Measurements from ENCODE around the gene RPN2. TPM values are rescaled to one million over a fixed set of nuclear protein-coding genes. Genes with fewer than 3 reads are reported as not detected.

Gene RPN2
- total and polyA plus RNA-seq, 2 of the 13 experiments (the other 11 are each of a cell fraction or from before 2014, with no cell fraction given): 587 to 1,818 TPM

- WGBS (ENCODE audit: low lambda C conversion rate): 95% methylated on average over 4 of the region's 4 CpGs
Measured at GRCh38 chr20:37288091-37288490, 109.0 kb downstream of the RPN2 start.

GRCh38 chr20:37290158-37290810 lies 111.2 kb downstream of the RPN2 start:
- in situ Hi-C loops (cut with HindIII; ENCODE audit: extremely low pct_ligation_motif_present, low pct_unique_long_range_greater_than_20kb) (no loop called here), intact Hi-C loops (cut with micrococcal nuclease; ENCODE audit: unreplicated experiment) (no loop called here)
- no peaks in the 10 kb centered on the region for H3K9me3 ChIP-seq (ENCODE audit: low read length)
- CTCF ChIA-PET (ENCODE audit: low intra/inter-chr PET ratio, low total read pairs): no interaction called here
- FAIRE-seq (no peak), ATAC-seq (peak; percentile 13), DNase-seq (ENCODE audit: low spot score) (no peak)
- 18% methylated on average over 21 of the region's 21 CpGs for WGBS (ENCODE audit: low lambda C conversion rate)
- peak overlapping the region; percentile 84 to 93 (median 86) for H3K4me3 ChIP-seq (replicated peaks in 1 of 3; ENCODE audit: insufficient read depth in 1 of 3, low read depth in 2 of 3, low read length in 3 of 3)
- H3K79me2 ChIP-seq (ENCODE audit: insufficient read depth, low read length): peaks cover 48% of the 10 kb centered on the region
- H4K20me1 ChIP-seq (ENCODE audit: insufficient read depth, low read length): no peaks in the 10 kb centered on the region
- H3K9ac ChIP-seq (ENCODE audit: insufficient read depth, low read depth, low read length): peak overlapping the region; percentile 98
- peaks cover 61% of the 10 kb centered on the region for H3K4me1 ChIP-seq (ENCODE audit: insufficient read depth, low read length)
- POLR2A ChIA-PET: interaction anchor here (1.1 to 3.8 kb wide), 19 partner anchors 9 to 238 kb away, joined by 3 to 37 read pairs (median 8); partner anchors contain the start of genes BLCAP and SRC
- H3K27me3 ChIP-seq (ENCODE audit: control insufficient read depth in 1 of 2, insufficient read depth in 2 of 2, low read length in 2 of 2): no peaks in the 10 kb centered on the region; a peak in 1 of 5 replicates
- H3K27ac ChIP-seq (ENCODE audit: extremely low read length, insufficient read depth, low read length): peak overlapping the region; percentile 90
- no peak overlapping the region for H2AFZ ChIP-seq (ENCODE audit: low read length)
- BruUV-seq (replicated peaks): no TSS peak
- H3K36me3 ChIP-seq (replicated peaks in 1 of 2; ENCODE audit: control insufficient read depth in 1 of 2, insufficient read depth in 2 of 2, low read length in 2 of 2): peaks cover 1 to 12% of the 10 kb centered on the region in 2 experiments; a peak in 3 of 5 replicates
- H3K4me2 ChIP-seq (ENCODE audit: low read depth, low read length): peak overlapping the region; percentile 86
- TF ChIP-seq ZNF747 (CRISPR knock-in tag; IDR thresholded peaks at IDR 0.05; ENCODE audit: borderline replicate concordance) (0 out of 2 replicates have a peak, but pooled peaks have one; percentile 9), TERF1 (CRISPR knock-in tag; IDR thresholded peaks at IDR 0.05) (peak; percentile 65; the same call in 1 of the 2 replicates), ZBTB1 (CRISPR knock-in tag; IDR thresholded peaks at IDR 0.05; ENCODE audit: borderline replicate concordance) (no peak), TRAFD1 (CRISPR knock-in tag; IDR thresholded peaks at IDR 0.05; ENCODE audit: borderline replicate concordance) (0 out of 2 replicates have a peak, but pooled peaks have one; percentile 52), AHDC1 (CRISPR knock-in tag; IDR thresholded peaks at IDR 0.05; ENCODE audit: borderline replicate concordance) (0 out of 2 replicates have a peak, but pooled peaks have one; percentile 5)

More at GRCh38 chr20:37288091-37288490, 109.0 kb downstream of the RPN2 start:
- intact Hi-C loops (cut with micrococcal nuclease; ENCODE audit: unreplicated experiment) (no loop called here), in situ Hi-C loops (cut with HindIII; ENCODE audit: extremely low pct_ligation_motif_present, low pct_unique_long_range_greater_than_20kb) (no loop called here)
- ChIA-PET CTCF (ENCODE audit: low intra/inter-chr PET ratio, low total read pairs) (no interaction called here), POLR2A (interaction anchor here (2.6 to 4.9 kb wide), 4 partner anchors 11 to 240 kb away, joined by 14 to 29 read pairs (median 22); partner anchors contain the start of gene BLCAP)
- Histone ChIP-seq H3K36me3 (replicated peaks in 1 of 2; ENCODE audit: control insufficient read depth in 1 of 2, insufficient read depth in 2 of 2, low read length in 2 of 2) (peaks cover 0 to 9% of the 10 kb centered on the region in 2 experiments; a peak in 2 of 5 replicates), H3K4me1 (ENCODE audit: insufficient read depth, low read length) (peaks cover 73% of the 10 kb centered on the region), H3K27ac (ENCODE audit: extremely low read length, insufficient read depth, low read length) (no peak overlapping the region), H4K20me1 (ENCODE audit: insufficient read depth, low read length) (no peaks in the 10 kb centered on the region), H3K9ac (ENCODE audit: insufficient read depth, low read depth, low read length) (no peak overlapping the region), H3K4me3 (replicated peaks in 1 of 3; ENCODE audit: insufficient read depth in 1 of 3, low read depth in 2 of 3, low read length in 3 of 3) (no peak overlapping the region), H3K79me2 (ENCODE audit: insufficient read depth, low read length) (peaks cover 30% of the 10 kb centered on the region), H3K4me2 (ENCODE audit: low read depth, low read length) (no peak overlapping the region), H2AFZ (ENCODE audit: low read length) (no peak overlapping the region), H3K9me3 (ENCODE audit: low read length) (no peaks in the 10 kb centered on the region), H3K27me3 (ENCODE audit: control insufficient read depth in 1 of 2, insufficient read depth in 2 of 2, low read length in 2 of 2) (no peaks in the 10 kb centered on the region; a peak in 1 of 5 replicates)
- no peak for FAIRE-seq
- BruUV-seq (replicated peaks): no TSS peak
- TF ChIP-seq ZNF772 (CRISPR knock-in tag; IDR thresholded peaks at IDR 0.05): no peak
- 0 out of 2 replicates have a peak, but pooled peaks have one; percentile 0 for TF ChIP-seq ZNF337 (CRISPR knock-in tag; IDR thresholded peaks at IDR 0.05; ENCODE audit: borderline replicate concordance, low read depth)
- ATAC-seq: no peak
- DNase-seq (ENCODE audit: low spot score): no peak

All from HepG2 (cell line).